SU-DHL-6 (cell line): ENCODE data around the gene SIM2.

Source experiments
- H2AFZ ChIP-seq: fragments of 200-600 bp; sonication (generic); 2 replicates; pipeline ENCODE4 v1.6.1; 2014; ENCODE audit warnings: low read depth, mild to moderate bottlenecking, moderate library complexity, mixed read lengths, antibody characterized with exemption, low read length; ENCODE audit not compliant: severe bottlenecking
- H3F3A ChIP-seq: fragments of 200-600 bp; shearing (Covaris generic); 2 replicates; pipeline ENCODE4 v1.6.0; 2016; ENCODE audit warnings: antibody characterized with exemption, mild to moderate bottlenecking; ENCODE audit not compliant: insufficient read depth
- H3K27ac ChIP-seq: fragments of 200-600 bp; sonication (generic); 2 replicates; pipeline ENCODE4 v1.5.1; 2016; ENCODE audit warnings: low read depth, mild to moderate bottlenecking, low read length, moderate library complexity, mixed read lengths
- H3K27me3 ChIP-seq: fragments of 200-600 bp; sonication (generic), shearing (Covaris generic); 2 replicates; pipeline ENCODE4 v1.6.0; 2014; ENCODE audit warnings: mild to moderate bottlenecking, low read length
- H3K36me3 ChIP-seq: fragments of 200-600 bp; sonication (generic); 2 replicates; pipeline ENCODE4 v1.6.1; 2014; ENCODE audit warnings: mild to moderate bottlenecking, low read length, mixed read lengths
- H3K4me2 ChIP-seq: fragments of 300-600, 200-600 bp; shearing (Covaris generic), sonication (generic); 2 replicates; pipeline ENCODE4 v1.6.0; 2014; ENCODE audit warnings: low read length, low read depth, mild to moderate bottlenecking; ENCODE audit not compliant: poor library complexity, severe bottlenecking
- H3K4me3 ChIP-seq: fragments of 200-600 bp; sonication (generic); 2 replicates; pipeline ENCODE4 v1.5.1; 2014; ENCODE audit warnings: antibody characterized with exemption, low read length, mild to moderate bottlenecking, mixed read lengths; ENCODE audit not compliant: insufficient read depth, poor library complexity, severe bottlenecking
- H3K79me2 ChIP-seq: fragments of 200-600 bp; sonication (generic); 2 replicates; pipeline ENCODE4 v1.6.1; 2014; ENCODE audit warnings: mild to moderate bottlenecking, low read length, moderate library complexity; ENCODE audit not compliant: insufficient read depth
- H3K9ac ChIP-seq: fragments of 200-600 bp; sonication (generic); 2 replicates; pipeline ENCODE4 v1.7.0; 2014; ENCODE audit warnings: mild to moderate bottlenecking, low read length
- H3K9me2 ChIP-seq: fragments of 200-600 bp; sonication (generic); replicated peaks from 2 replicates; pipeline ENCODE4 v1.6.1; 2014; ENCODE audit warnings: low read length; ENCODE audit not compliant: insufficient read depth
- H3K9me3 ChIP-seq: fragments of 200-600 bp; sonication (generic); 2 replicates; pipeline ENCODE4 v1.6.1; 2014; ENCODE audit warnings: low read length, mixed read lengths; ENCODE audit not compliant: insufficient read depth
- H4K20me1 ChIP-seq: fragments of 200-600 bp; sonication (generic); 2 replicates; pipeline ENCODE4 v1.6.1; 2014; ENCODE audit warnings: low read depth, mild to moderate bottlenecking, antibody characterized with exemption, low read length, moderate library complexity, mixed read lengths
- CTCF ChIP-seq: fragments of 200-600 bp; sonication (generic); IDR thresholded peaks from one replicate; pipeline ENCODE4 v1.5.1; 2017; ENCODE audit warnings: antibody characterized with exemption, mild to moderate bottlenecking, low read length, moderate library complexity; ENCODE audit not compliant: insufficient read depth, poor library complexity, severe bottlenecking
- EZH2phosphoT487 ChIP-seq: fragments of 200-600 bp; sonication (generic), shearing (Covaris generic); conservative IDR thresholded peaks from 2 replicates; pipeline ENCODE4 v1.6.1; 2018; ENCODE audit warnings: mild to moderate bottlenecking, antibody characterized with exemption, low read length, moderate library complexity, mixed read lengths

Gene SIM2

GRCh38 chr21:36751383-36751782, 52.5 kb downstream of the SIM2 start:
- no peak for TF ChIP-seq EZH2phosphoT487
- no peak for TF ChIP-seq CTCF
- Histone ChIP-seq H3K36me3 (no peaks in the 10 kb centered on the region), H3K4me2 (no peak overlapping the region), H3K27ac (no peak overlapping the region), H3K9me3 (no peaks in the 10 kb centered on the region), H3K9me2 (no peaks in the 10 kb centered on the region), H3K9ac (no peak overlapping the region), H2AFZ (no peak overlapping the region), H4K20me1 (no peaks in the 10 kb centered on the region), H3F3A (no peaks in the 10 kb centered on the region), H3K79me2 (no peaks in the 10 kb centered on the region), H3K4me3 (no peak overlapping the region), H3K27me3 (no peaks in the 10 kb centered on the region)

- no peaks in the 10 kb centered on the region for H3K79me2 ChIP-seq
- no peaks in the 10 kb centered on the region for H4K20me1 ChIP-seq
- H3K4me3 ChIP-seq = no peak overlapping the region
- H3K27ac ChIP-seq = no peak overlapping the region
- H3K27me3 ChIP-seq = no peaks in the 10 kb centered on the region
- no peaks in the 10 kb centered on the region for H3K36me3 ChIP-seq
- H3F3A ChIP-seq = no peaks in the 10 kb centered on the region
- no peak overlapping the region for H2AFZ ChIP-seq
- no peaks in the 10 kb centered on the region for H3K9me2 ChIP-seq
- no peak overlapping the region for H3K4me2 ChIP-seq
- H3K9me3 ChIP-seq = no peaks in the 10 kb centered on the region
- H3K9ac ChIP-seq = no peak overlapping the region
- no peak for TF ChIP-seq EZH2phosphoT487
- TF ChIP-seq CTCF = no peak
These were observed 54.6 kb downstream of the SIM2 start for GRCh38 chr21:36753556-36753955.

GRCh38 chr21:36754241-36754898, 55.5 kb downstream of the SIM2 start:
- Histone ChIP-seq H3K36me3 (no peaks in the 10 kb centered on the region), H3K9me2 (no peaks in the 10 kb centered on the region), H3K9me3 (no peaks in the 10 kb centered on the region), H3K79me2 (no peaks in the 10 kb centered on the region), H3K4me2 (no peak overlapping the region), H4K20me1 (no peaks in the 10 kb centered on the region), H3K27ac (no peak overlapping the region), H3F3A (no peaks in the 10 kb centered on the region), H2AFZ (no peak overlapping the region), H3K4me3 (no peak overlapping the region), H3K27me3 (no peaks in the 10 kb centered on the region), H3K9ac (no peak overlapping the region)
- TF ChIP-seq EZH2phosphoT487 (no peak), CTCF (no peak)
